Measurements from ENCODE around the gene SLFN13. TPM values are rescaled to one million over a fixed set of nuclear protein-coding genes. Genes with fewer than 3 reads are reported as not detected.

Gene SLFN13
- 3.5 to 6.0 TPM (median 4.0 TPM) in 5 replicates for total RNA-seq (2022; extraction: Qiagen RNA extraction)

GRCh38 chr17:35448214-35448898 is at the start of gene SLFN13:
SLFN13 (minus strand) TSS chr17:35448766; CDS start chr17:35445680, 3,086 bp downstream.

DNA sequence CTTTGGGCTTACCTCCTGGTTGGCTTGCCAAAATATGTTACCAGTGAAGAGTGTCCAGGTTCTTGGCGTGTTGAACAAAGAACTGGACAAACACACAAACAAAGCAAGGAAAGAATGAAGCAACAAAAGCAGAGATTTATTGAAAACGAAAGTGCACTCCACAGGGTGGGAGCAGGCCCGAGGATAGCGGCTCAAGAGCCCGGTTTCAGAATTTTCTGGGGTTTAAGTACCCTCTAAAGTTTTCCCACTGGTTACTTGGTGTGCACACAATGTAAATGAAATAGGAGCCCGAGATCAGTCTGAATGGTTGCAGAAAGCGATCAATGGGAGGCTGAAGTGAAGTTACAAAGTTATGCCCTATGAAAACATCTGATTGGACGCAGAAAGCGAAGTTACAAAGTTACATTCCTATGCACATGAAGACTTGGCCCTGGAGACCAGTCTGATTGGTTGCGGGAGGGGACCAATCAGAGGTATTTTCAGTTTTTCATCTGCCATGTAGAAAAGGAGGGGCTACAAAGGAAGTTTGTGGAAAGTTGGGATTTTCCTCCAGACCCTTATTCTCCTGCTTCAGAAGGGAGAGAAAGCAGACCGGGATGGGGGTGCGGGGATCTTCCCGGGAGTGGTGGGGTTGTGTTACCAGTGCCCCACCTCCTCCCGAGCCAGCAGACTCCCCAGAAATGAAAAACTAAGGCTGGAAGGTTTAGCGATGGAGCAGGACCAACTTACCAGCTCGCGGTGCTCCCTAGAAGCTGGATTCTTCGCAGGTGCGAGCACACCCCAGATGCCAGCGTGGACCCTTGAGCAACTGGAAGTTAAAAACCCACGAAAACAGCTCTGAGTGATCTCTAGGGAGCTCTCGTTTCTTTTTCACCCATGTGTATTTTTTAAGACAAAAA is 16.1 kb downstream of the SLFN13 start, which contains the start of gene SLFN12:
SLFN12 (minus strand) TSS at position 325 of the 899 bp plus-strand sequence. CDS start 9,472 bp downstream, outside the sequence.

Other genes starting within 250 kb of the SLFN13 start
- 2.1 to 3.2 TPM (median 2.7 TPM) in 5 replicates for gene SLFN5, start 205.7 kb downstream of the SLFN13 start, total RNA-seq (2022; extraction: Qiagen RNA extraction)
- gene SLFN11, start 75.1 kb downstream of the SLFN13 start, total RNA-seq (2022; extraction: Qiagen RNA extraction) = 4.7 to 6.7 TPM (median 6.2 TPM) in 5 replicates
- gene SLFN12, start 16.3 kb downstream of the SLFN13 start, total RNA-seq (2022; extraction: Qiagen RNA extraction) = 0.06 to 0.18 TPM (median 0.09 TPM) in 3 of 5 replicates, not detected in the others
- 0.05 to 0.06 TPM in 2 of 5 replicates, not detected in the others for gene SLFN12L, start 88.9 kb upstream of the SLFN13 start, total RNA-seq (2022; extraction: Qiagen RNA extraction)
- not detected in 5 replicates for gene SLFN14, start 112.1 kb upstream of the SLFN13 start, total RNA-seq (2022; extraction: Qiagen RNA extraction)
- gene PEX12, start 129.8 kb upstream of the SLFN13 start, total RNA-seq (2022; extraction: Qiagen RNA extraction) = 7.2 to 9.7 TPM (median 8.1 TPM) in 5 replicates
- 123 to 149 TPM (median 137 TPM) in 5 replicates for gene AP2B1, start 138.6 kb upstream of the SLFN13 start, total RNA-seq (2022; extraction: Qiagen RNA extraction)

Measured in A549 treated with CORT108297 at 1 μM for 4 hours (cell line).